ENCODE measurements around the gene FARP1. TPM values are rescaled to one million over a fixed set of nuclear protein-coding genes. Genes with fewer than 3 reads are reported as not detected.

Gene FARP1
- polyA plus RNA-seq, 2 of the 4 experiments (the other 2 are of a cell fraction), result 9.4 to 13.0 TPM

DNA sequence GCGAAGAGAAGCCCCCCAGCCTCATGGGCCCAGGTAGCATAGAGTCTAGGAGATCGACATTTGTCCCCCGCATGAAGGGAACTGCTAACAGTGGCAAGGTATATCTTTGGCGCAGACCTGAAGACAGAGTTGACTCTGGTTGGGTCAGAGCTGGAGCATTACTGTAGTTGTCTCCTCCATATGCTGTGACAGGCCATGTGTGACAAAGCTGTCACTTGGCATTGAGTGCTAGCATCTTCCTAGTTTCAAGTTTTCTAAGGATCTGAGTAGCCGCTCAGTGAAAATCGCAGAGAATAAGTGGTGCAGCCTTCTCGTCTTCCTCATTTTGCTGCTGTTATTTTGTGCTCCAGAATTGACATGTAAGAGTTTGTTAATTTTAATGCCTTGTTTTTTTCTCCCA, 223.5 kb downstream of the FARP1 start:
- Histone ChIP-seq H3K27ac (no peak overlapping the region), H3K4me3 (no peak overlapping the region), H3K4me1 (no peaks in the 10 kb centered on the region), H3K4me2 (no peak overlapping the region), H3K9me3 (no peaks in the 10 kb centered on the region)
- POLR2A ChIA-PET, result no interaction called here
- TF ChIP-seq JUNB (IDR thresholded peaks at IDR 0.05) (no peak), FOSB (CRISPR knock-in tag; IDR thresholded peaks at IDR 0.05) (no peak), MYC (IDR thresholded peaks at IDR 0.05; ENCODE audit: borderline replicate concordance, low read length) (no peak), CEBPB (IDR thresholded peaks at IDR 0.05) (no peak), SMC3 (IDR thresholded peaks at IDR 0.05) (no peak), BHLHE40 (IDR thresholded peaks at IDR 0.05; ENCODE audit: low read depth, low read length) (no peak), MAFK (IDR thresholded peaks at IDR 0.05; ENCODE audit: partially characterized antibody) (no peak), RARB (CRISPR knock-in tag; IDR thresholded peaks at IDR 0.05) (no peak), REST (IDR thresholded peaks at IDR 0.05) (no peak), MAZ (IDR thresholded peaks at IDR 0.05; ENCODE audit: borderline replicate concordance, low read depth, low read length) (no peak), USF2 (IDR thresholded peaks at IDR 0.05) (no peak), RFX5 (IDR thresholded peaks at IDR 0.05) (no peak)
- DNase-seq (ENCODE audit: low read depth in 1 of 2, low spot score in 1 of 2) (no peak), ATAC-seq (no peak), FAIRE-seq (no peak)
- CTCF ChIA-PET, result interaction anchor here (1.2 kb wide), 1 partner anchor 16 kb away, joined by 3 read pairs; no protein-coding TSS in a partner anchor
- WGBS (ENCODE audit: missing lambda C conversion rate), result 93% methylated on average over 7 of the region's 7 CpGs

DNA sequence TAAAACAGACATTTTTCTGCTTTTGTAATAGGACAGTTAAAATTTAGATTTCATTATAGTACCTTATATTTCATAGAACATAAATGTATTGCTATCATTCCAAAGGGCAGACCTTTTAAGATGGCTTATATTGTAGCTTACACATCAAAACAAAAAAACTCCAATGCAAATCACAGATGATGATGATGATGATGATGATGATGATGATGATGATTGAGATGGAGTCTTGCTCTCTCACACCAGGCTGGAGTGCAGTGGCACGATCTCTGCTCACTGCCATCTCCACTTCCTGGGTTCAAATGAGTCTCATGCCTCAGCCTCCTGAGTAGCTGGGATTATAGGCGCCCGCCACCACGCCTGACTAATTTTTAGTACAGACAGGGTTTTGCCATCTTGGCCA, 224.1 kb downstream of the FARP1 start:
- 85% methylated on average over 4 of the region's 4 CpGs for WGBS (ENCODE audit: missing lambda C conversion rate)
- TF ChIP-seq FOXS1 (CRISPR knock-in tag; IDR thresholded peaks at IDR 0.05) (no peak), SREBF2 (IDR thresholded peaks at IDR 0.05) (no peak), PHF8 (IDR thresholded peaks at IDR 0.05; ENCODE audit: borderline replicate concordance, low read depth) (no peak), POLR2A (IDR thresholded peaks at IDR 0.05; ENCODE audit: low read length) (no peak), EP300 (IDR thresholded peaks at IDR 0.05) (no peak), NFE2L2 (conservative IDR thresholded peaks at IDR 0.05; ENCODE audit: low read length) (no peak), CTCF (IDR thresholded peaks at IDR 0.05) (no peak)
- ATAC-seq, result no peak
- DNase-seq (ENCODE audit: low read depth in 1 of 2, low spot score in 1 of 2), result no peak
- Histone ChIP-seq H3K4me2 (no peak overlapping the region), H3K4me3 (no peak overlapping the region), H3K9me3 (no peaks in the 10 kb centered on the region), H3K4me1 (no peaks in the 10 kb centered on the region), H3K27ac (no peak overlapping the region)
- POLR2A ChIA-PET, result no interaction called here
- FAIRE-seq, result no peak
- CTCF ChIA-PET, result no interaction called here

- Histone ChIP-seq H3K4me1 (no peaks in the 10 kb centered on the region), H3K27ac (no peak overlapping the region)
- FAIRE-seq, result no peak
Observed at GRCh38 chr13:98368019-98368418, 225.1 kb downstream of the FARP1 start.

More at GRCh38 chr13:98368019-98368418, 225.1 kb downstream of the FARP1 start:
- H3K9me3 ChIP-seq, result no peaks in the 10 kb centered on the region
- DNase-seq (ENCODE audit: low read depth in 1 of 2, low spot score in 1 of 2) (no peak), ATAC-seq (no peak)
- TF ChIP-seq MAX (IDR thresholded peaks at IDR 0.05) (no peak), TP53 (CRISPR knock-in tag; IDR thresholded peaks at IDR 0.05) (no peak), TFCP2L1 (CRISPR knock-in tag; IDR thresholded peaks at IDR 0.05) (no peak), CTCF (IDR thresholded peaks at IDR 0.05) (no peak), MAZ (IDR thresholded peaks at IDR 0.05; ENCODE audit: borderline replicate concordance, low read depth, low read length) (no peak), CBX8 (IDR thresholded peaks at IDR 0.05) (no peak), GATA3 (IDR thresholded peaks at IDR 0.05; ENCODE audit: borderline replicate concordance) (no peak), HDAC2 (IDR thresholded peaks at IDR 0.05) (no peak), ZSCAN20 (CRISPR knock-in tag; IDR thresholded peaks at IDR 0.05) (no peak), JUNB (IDR thresholded peaks at IDR 0.05) (no peak)
- TF ChIP-seq, protein P1, sequence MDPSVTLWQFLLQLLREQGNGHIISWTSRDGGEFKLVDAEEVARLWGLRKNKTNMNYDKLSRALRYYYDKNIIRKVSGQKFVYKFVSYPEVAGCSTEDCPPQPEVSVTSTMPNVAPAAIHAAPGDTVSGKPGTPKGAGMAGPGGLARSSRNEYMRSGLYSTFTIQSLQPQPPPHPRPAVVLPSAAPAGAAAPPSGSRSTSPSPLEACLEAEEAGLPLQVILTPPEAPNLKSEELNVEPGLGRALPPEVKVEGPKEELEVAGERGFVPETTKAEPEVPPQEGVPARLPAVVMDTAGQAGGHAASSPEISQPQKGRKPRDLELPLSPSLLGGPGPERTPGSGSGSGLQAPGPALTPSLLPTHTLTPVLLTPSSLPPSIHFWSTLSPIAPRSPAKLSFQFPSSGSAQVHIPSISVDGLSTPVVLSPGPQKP (IDR thresholded peaks at IDR 0.05; ENCODE audit: low read depth, low read length), result no peak
- H3K4me2 ChIP-seq, result no peak overlapping the region
- ChIA-PET CTCF (no interaction called here), POLR2A (no interaction called here)
- WGBS (ENCODE audit: missing lambda C conversion rate), result 75% methylated on average over 2 of the region's 2 CpGs
- H3K4me3 ChIP-seq, result no peak overlapping the region

All from A549 (cell line).